ENCODE data around the gene WDR72. TPM values are rescaled to one million over a fixed set of nuclear protein-coding genes. Genes with fewer than 3 reads are reported as not detected.
"Not testable (repeated sequence)": the region's sequence is repeated elsewhere in the genome, so short reads cannot be mapped to it uniquely, and the experiment has no call there.

Gene WDR72
- polyA plus RNA-seq, 1 donor (not counting 4 experiments of a cell fraction or from before 2014, with no cell fraction given): 0.03 TPM

DNA sequence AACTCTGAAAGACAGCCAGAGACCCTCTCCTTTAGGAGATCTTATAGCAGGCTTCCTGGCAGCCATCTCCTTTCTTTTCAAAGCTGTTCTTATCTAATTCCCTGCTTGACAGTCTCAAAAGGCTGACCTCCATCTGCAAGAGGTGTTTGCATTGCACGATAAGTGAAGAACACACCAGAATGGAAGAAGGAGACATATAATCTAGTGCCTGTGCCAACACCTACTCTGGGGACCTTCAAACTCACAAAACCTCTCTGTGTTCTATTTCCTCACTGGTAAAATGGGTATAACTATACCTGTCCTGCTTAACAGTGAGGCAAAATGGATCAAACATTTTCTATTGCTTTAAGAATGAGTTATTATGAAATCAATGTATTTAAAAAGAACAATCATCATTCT is 65.0 kb downstream of the WDR72 start:
- no peak overlapping the region for H3K4me2 ChIP-seq (ENCODE audit: control insufficient read depth, extremely low read depth, insufficient read depth, low read depth, low read length)
- H3K27me3 ChIP-seq (ENCODE audit: control insufficient read depth, extremely low read depth, insufficient read depth, low read length): no peaks in the 10 kb centered on the region
- H3K36me3 ChIP-seq (ENCODE audit: control insufficient read depth in 2 of 2, extremely low read depth in 1 of 2, insufficient read depth in 2 of 2, low read length in 2 of 2): no peaks in the 10 kb centered on the region
- no peaks in the 10 kb centered on the region for H3K79me2 ChIP-seq (ENCODE audit: control insufficient read depth, insufficient read depth, low read length)
- no peak overlapping the region for H3K9ac ChIP-seq (ENCODE audit: control insufficient read depth, extremely low read depth, insufficient read depth, low read length)
- H3K4me3 ChIP-seq (ENCODE audit: control insufficient read depth in 2 of 3, extremely low read depth in 1 of 3, insufficient read depth in 2 of 3, low read depth in 1 of 3, low read length in 3 of 3): no peak overlapping the region
- dilution Hi-C loops (cut with MboI; ENCODE audit: extremely low pct_ligation_motif_present, low sequenced_read_pairs): no loop called here
- no peaks in the 10 kb centered on the region for H3K4me1 ChIP-seq (ENCODE audit: control insufficient read depth, extremely low read depth, insufficient read depth, low read length)
- H3K9me3 ChIP-seq (ENCODE audit: control insufficient read depth, low read depth, low read length): no peaks in the 10 kb centered on the region
- FAIRE-seq: no peak
- no peak overlapping the region for H3K27ac ChIP-seq (ENCODE audit: control insufficient read depth, insufficient read depth, low read length)
- no peak overlapping the region for H2AFZ ChIP-seq (ENCODE audit: control insufficient read depth, low read length)
- no peaks in the 10 kb centered on the region for H4K20me1 ChIP-seq (ENCODE audit: control insufficient read depth, extremely low read depth, insufficient read depth, low read length)
- no peak for DNase-seq (ENCODE audit: low read depth, low spot score)
- TF ChIP-seq EZH2 (IDR thresholded peaks at IDR 0.05; ENCODE audit: low read length): no peak
- TF ChIP-seq, protein P1, sequence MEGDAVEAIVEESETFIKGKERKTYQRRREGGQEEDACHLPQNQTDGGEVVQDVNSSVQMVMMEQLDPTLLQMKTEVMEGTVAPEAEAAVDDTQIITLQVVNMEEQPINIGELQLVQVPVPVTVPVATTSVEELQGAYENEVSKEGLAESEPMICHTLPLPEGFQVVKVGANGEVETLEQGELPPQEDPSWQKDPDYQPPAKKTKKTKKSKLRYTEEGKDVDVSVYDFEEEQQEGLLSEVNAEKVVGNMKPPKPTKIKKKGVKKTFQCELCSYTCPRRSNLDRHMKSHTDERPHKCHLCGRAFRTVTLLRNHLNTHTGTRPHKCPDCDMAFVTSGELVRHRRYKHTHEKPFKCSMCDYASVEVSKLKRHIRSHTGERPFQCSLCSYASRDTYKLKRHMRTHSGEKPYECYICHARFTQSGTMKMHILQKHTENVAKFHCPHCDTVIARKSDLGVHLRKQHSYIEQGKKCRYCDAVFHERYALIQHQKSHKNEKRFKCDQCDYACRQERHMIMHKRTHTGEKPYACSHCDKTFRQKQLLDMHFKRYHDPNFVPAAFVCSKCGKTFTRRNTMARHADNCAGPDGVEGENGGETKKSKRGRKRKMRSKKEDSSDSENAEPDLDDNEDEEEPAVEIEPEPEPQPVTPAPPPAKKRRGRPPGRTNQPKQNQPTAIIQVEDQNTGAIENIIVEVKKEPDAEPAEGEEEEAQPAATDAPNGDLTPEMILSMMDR (optimal IDR thresholded peaks at IDR 0.05 in 1 of 3, IDR thresholded peaks at IDR 0.05 in 1 of 3, conservative IDR thresholded peaks at IDR 0.05 in 1 of 3; ENCODE audit: extremely low read depth in 1 of 3, insufficient read depth in 2 of 3, low read length in 3 of 3): no peak
- H3K9me1 ChIP-seq (ENCODE audit: control insufficient read depth, extremely low read depth, insufficient read depth, low read length): no peaks in the 10 kb centered on the region

DNA sequence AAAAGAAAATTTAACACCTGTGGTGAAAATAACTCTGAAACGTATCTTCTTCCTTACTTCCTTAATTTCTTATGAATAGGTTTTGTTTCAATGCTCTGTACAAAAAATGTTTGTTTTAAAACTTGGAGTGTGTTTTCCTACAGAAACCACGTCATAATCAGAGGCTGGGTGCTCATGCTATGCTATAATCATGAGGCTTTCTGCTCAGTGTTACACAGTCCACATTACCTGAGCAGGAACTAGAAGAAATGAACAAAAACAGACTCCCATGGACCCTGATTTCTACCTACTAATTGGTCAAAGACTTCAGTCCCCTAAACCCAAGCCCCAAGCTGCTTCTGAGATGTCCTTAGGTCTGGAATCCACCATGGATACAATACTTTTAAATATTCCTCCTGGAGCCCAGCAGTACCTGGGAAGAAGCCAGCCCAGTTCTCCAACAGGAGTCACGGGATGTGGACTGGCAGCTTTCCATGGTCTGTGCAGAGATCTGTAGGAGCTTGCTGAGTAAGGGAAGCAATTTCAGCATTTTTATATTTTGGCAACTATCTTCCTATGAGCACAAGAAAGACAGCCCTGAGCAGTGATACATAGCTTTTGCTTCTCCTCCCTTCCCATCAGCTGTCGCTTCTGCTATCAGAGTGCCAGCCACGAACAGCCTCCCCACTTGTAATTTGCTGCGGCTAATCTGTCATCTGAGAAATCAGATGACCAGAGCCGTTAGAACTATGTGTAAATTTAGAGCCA is 65.6 kb downstream of the WDR72 start:
- no peak overlapping the region for H3K9ac ChIP-seq (ENCODE audit: control insufficient read depth, extremely low read depth, insufficient read depth, low read length)
- H3K4me3 ChIP-seq (ENCODE audit: control insufficient read depth in 2 of 3, extremely low read depth in 1 of 3, insufficient read depth in 2 of 3, low read depth in 1 of 3, low read length in 3 of 3): no peak overlapping the region
- FAIRE-seq (no peak), DNase-seq (ENCODE audit: low read depth, low spot score) (no peak)
- no peaks in the 10 kb centered on the region for H3K9me1 ChIP-seq (ENCODE audit: control insufficient read depth, extremely low read depth, insufficient read depth, low read length)
- dilution Hi-C loops (cut with MboI; ENCODE audit: extremely low pct_ligation_motif_present, low sequenced_read_pairs): no loop called here
- no peaks in the 10 kb centered on the region for H3K79me2 ChIP-seq (ENCODE audit: control insufficient read depth, insufficient read depth, low read length)
- no peaks in the 10 kb centered on the region for H3K9me3 ChIP-seq (ENCODE audit: control insufficient read depth, low read depth, low read length)
- H3K4me1 ChIP-seq (ENCODE audit: control insufficient read depth, extremely low read depth, insufficient read depth, low read length): no peaks in the 10 kb centered on the region
- H3K4me2 ChIP-seq (ENCODE audit: control insufficient read depth, extremely low read depth, insufficient read depth, low read depth, low read length): no peak overlapping the region
- H3K36me3 ChIP-seq (ENCODE audit: control insufficient read depth in 2 of 2, extremely low read depth in 1 of 2, insufficient read depth in 2 of 2, low read length in 2 of 2): no peaks in the 10 kb centered on the region
- TF ChIP-seq, protein P1 (optimal IDR thresholded peaks at IDR 0.05 in 1 of 3, IDR thresholded peaks at IDR 0.05 in 1 of 3, conservative IDR thresholded peaks at IDR 0.05 in 1 of 3; ENCODE audit: extremely low read depth in 1 of 3, insufficient read depth in 2 of 3, low read length in 3 of 3): no peak
- no peak for TF ChIP-seq EZH2 (IDR thresholded peaks at IDR 0.05; ENCODE audit: low read length)
- H2AFZ ChIP-seq (ENCODE audit: control insufficient read depth, low read length): no peak overlapping the region
- H3K27me3 ChIP-seq (ENCODE audit: control insufficient read depth, extremely low read depth, insufficient read depth, low read length): no peaks in the 10 kb centered on the region
- H3K27ac ChIP-seq (ENCODE audit: control insufficient read depth, insufficient read depth, low read length): no peak overlapping the region
- no peaks in the 10 kb centered on the region for H4K20me1 ChIP-seq (ENCODE audit: control insufficient read depth, extremely low read depth, insufficient read depth, low read length)

DNA sequence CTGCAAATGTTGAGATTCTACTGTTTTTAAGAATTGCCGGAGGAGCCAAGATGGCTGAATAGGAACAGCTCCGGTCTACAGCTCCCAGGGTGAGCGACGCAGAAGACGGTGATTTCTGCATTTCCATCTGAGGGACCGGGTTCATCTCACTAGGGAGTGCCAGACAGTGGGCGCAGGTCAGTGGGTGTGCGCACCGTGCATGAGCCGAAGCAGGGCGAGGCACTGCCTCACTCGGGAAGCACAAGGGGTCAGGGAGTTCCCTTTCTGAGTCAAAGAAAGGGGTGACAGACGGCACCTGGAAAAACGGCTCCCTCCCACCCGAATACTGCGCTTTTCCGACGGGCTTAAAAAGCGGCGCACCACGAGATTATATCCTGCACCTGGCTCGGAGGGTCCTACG is 75.3 kb downstream of the WDR72 start:
- H4K20me1 ChIP-seq (ENCODE audit: control insufficient read depth, extremely low read depth, insufficient read depth, low read length); H3K4me2 ChIP-seq (ENCODE audit: control insufficient read depth, extremely low read depth, insufficient read depth, low read depth, low read length); H3K4me1 ChIP-seq (ENCODE audit: control insufficient read depth, extremely low read depth, insufficient read depth, low read length); H3K79me2 ChIP-seq (ENCODE audit: control insufficient read depth, insufficient read depth, low read length); DNase-seq (ENCODE audit: low read depth, low spot score); H3K9ac ChIP-seq (ENCODE audit: control insufficient read depth, extremely low read depth, insufficient read depth, low read length); H3K36me3 ChIP-seq (ENCODE audit: control insufficient read depth in 2 of 2, extremely low read depth in 1 of 2, insufficient read depth in 2 of 2, low read length in 2 of 2); H3K27ac ChIP-seq (ENCODE audit: control insufficient read depth, insufficient read depth, low read length); H3K9me3 ChIP-seq (ENCODE audit: control insufficient read depth, low read depth, low read length); H3K27me3 ChIP-seq (ENCODE audit: control insufficient read depth, extremely low read depth, insufficient read depth, low read length); H2AFZ ChIP-seq (ENCODE audit: control insufficient read depth, low read length); H3K9me1 ChIP-seq (ENCODE audit: control insufficient read depth, extremely low read depth, insufficient read depth, low read length); FAIRE-seq; dilution Hi-C loops (cut with MboI; ENCODE audit: extremely low pct_ligation_motif_present, low sequenced_read_pairs); H3K4me3 ChIP-seq (ENCODE audit: control insufficient read depth in 2 of 3, extremely low read depth in 1 of 3, insufficient read depth in 2 of 3, low read depth in 1 of 3, low read length in 3 of 3): not testable (repeated sequence)
